ENCODE data around the gene CACNG1.

Gene CACNG1

GRCh38 chr17:67044016-67044772 lies at the start of gene CACNG1:
Gene CACNG1 (plus strand): TSS chr17:67044554. CDS start chr17:67044661, 107 bp downstream.
- no peak for DNase-seq (ENCODE audit: low read depth in 2 of 2)

GRCh38 chr17:66994930-66995535 lies 49.3 kb upstream of the CACNG1 start:
- no peak for DNase-seq (ENCODE audit: low read depth in 2 of 2)

- DNase-seq (ENCODE audit: low read depth in 2 of 2) = no peak
Measured at GRCh38 chr17:66995944-66996343, 48.4 kb upstream of the CACNG1 start.

GRCh38 chr17:66996926-66997325 lies 47.4 kb upstream of the CACNG1 start:
- DNase-seq (ENCODE audit: low read depth in 2 of 2) = no peak

- DNase-seq (ENCODE audit: low read depth in 2 of 2) = no peak
Measured at GRCh38 chr17:67003231-67003630, 41.1 kb upstream of the CACNG1 start.

GRCh38 chr17:67004181-67004580 lies 40.2 kb upstream of the CACNG1 start:
- no peak for DNase-seq (ENCODE audit: low read depth in 2 of 2)

GRCh38 chr17:67007266-67007665 lies 37.1 kb upstream of the CACNG1 start:
- DNase-seq (ENCODE audit: low read depth in 2 of 2) = no peak

GRCh38 chr17:67008101-67008500 lies 36.3 kb upstream of the CACNG1 start:
- DNase-seq (ENCODE audit: low read depth in 2 of 2) = no peak

- no peak for DNase-seq (ENCODE audit: low read depth in 2 of 2)
Measured at GRCh38 chr17:67011527-67012175, 32.7 kb upstream of the CACNG1 start.

GRCh38 chr17:67013891-67014290 lies 30.5 kb upstream of the CACNG1 start:
- no peak for DNase-seq (ENCODE audit: low read depth in 2 of 2)

- no peak for DNase-seq (ENCODE audit: low read depth in 2 of 2)
Measured at GRCh38 chr17:67015001-67015400, 29.4 kb upstream of the CACNG1 start.

- no peak for DNase-seq (ENCODE audit: low read depth in 2 of 2)
Measured at GRCh38 chr17:67016039-67016762, 28.2 kb upstream of the CACNG1 start.

GRCh38 chr17:67017910-67018309 lies 26.4 kb upstream of the CACNG1 start:
- no peak for DNase-seq (ENCODE audit: low read depth in 2 of 2)

GRCh38 chr17:67018471-67019434 lies 25.6 kb upstream of the CACNG1 start:
- no peak for DNase-seq (ENCODE audit: low read depth in 2 of 2)

- DNase-seq (ENCODE audit: low read depth in 2 of 2) = no peak
Measured at GRCh38 chr17:67019809-67020208, 24.5 kb upstream of the CACNG1 start.

- DNase-seq (ENCODE audit: low read depth in 2 of 2) = no peak
Measured at GRCh38 chr17:67020293-67020766, 24.0 kb upstream of the CACNG1 start.

- no peak for DNase-seq (ENCODE audit: low read depth in 2 of 2)
Measured at GRCh38 chr17:67021196-67021595, 23.2 kb upstream of the CACNG1 start.

GRCh38 chr17:67021743-67022450 lies 22.5 kb upstream of the CACNG1 start:
- no peak for DNase-seq (ENCODE audit: low read depth in 2 of 2)

GRCh38 chr17:67022451-67022810 lies 21.9 kb upstream of the CACNG1 start:
- DNase-seq (ENCODE audit: low read depth in 2 of 2) = no peak

- DNase-seq (ENCODE audit: low read depth in 2 of 2) = no peak
Measured at GRCh38 chr17:67024736-67025135, 19.6 kb upstream of the CACNG1 start.
